HUDEP-2 (cell line): ENCODE data around the gene BLID.

Experiments
- DNase-seq, 76 experiments: peaks; one replicate each; lab custom pipeline; 2025; ENCODE audit not compliant: unreplicated experiment in 76 of 76; lab: John Stamatoyannopoulos, UW

BLID gene

GRCh38 chr11:122141725-122142124, 25.7 kb upstream of the BLID start:
- no peak for DNase-seq

- no peak for DNase-seq
These were observed 24.5 kb upstream of the BLID start for GRCh38 chr11:122140500-122140899.

GRCh38 chr11:122139595-122139866, 23.5 kb upstream of the BLID start:
- no peak for DNase-seq

GRCh38 chr11:122138744-122139594, 23.0 kb upstream of the BLID start:
- no peak for DNase-seq

- DNase-seq = no peak
These were observed 21.2 kb upstream of the BLID start for GRCh38 chr11:122137078-122137793.

GRCh38 chr11:122131126-122131525, 15.1 kb upstream of the BLID start:
- no peak for DNase-seq

GRCh38 chr11:122128146-122128545, 12.1 kb upstream of the BLID start:
- DNase-seq = no peak

- DNase-seq = no peak
These were observed 11.0 kb upstream of the BLID start for GRCh38 chr11:122127020-122127419.

- DNase-seq = no peak
These were observed 10.1 kb upstream of the BLID start for GRCh38 chr11:122126024-122126688.

GRCh38 chr11:122123263-122123929, 7.4 kb upstream of the BLID start:
- no peak for DNase-seq

GRCh38 chr11:122122179-122122578, 6.2 kb upstream of the BLID start:
- DNase-seq = no peak

GRCh38 chr11:122120096-122120495, 4.1 kb upstream of the BLID start:
- DNase-seq = no peak

GRCh38 chr11:122116591-122116990, 576 bp upstream of the BLID start:
- no peak for DNase-seq

- DNase-seq = no peak
These were observed 1.0 kb downstream of the BLID start for GRCh38 chr11:122114976-122115375.

GRCh38 chr11:122113836-122114825, 1.9 kb downstream of the BLID start:
- DNase-seq = no peak

- DNase-seq = no peak
These were observed 3.3 kb downstream of the BLID start for GRCh38 chr11:122112470-122113365.

- DNase-seq = no peak
These were observed 6.1 kb downstream of the BLID start for GRCh38 chr11:122109932-122110331.

GRCh38 chr11:122108828-122109227, 7.2 kb downstream of the BLID start:
- no peak for DNase-seq

- DNase-seq = peak in 26 of 76 experiments; percentile 1 to 50 (median 18)
These were observed 7.7 kb downstream of the BLID start for GRCh38 chr11:122108192-122108799.
